K562 (cell line): ENCODE data around the gene SYNGR4. TPM values are rescaled to one million over a fixed set of nuclear protein-coding genes. Genes with fewer than 3 reads are reported as not detected.

Experiments
- BRD4 ChIP-seq: fragments of 200-600 bp; sonication (generic); IDR thresholded peaks from 2 replicates; pipeline ENCODE4 v1.6.1; 2017; ENCODE audit warnings: inconsistent platforms
- CREB1 ChIP-seq, 2 experiments: sonication (generic) in 1 of 2; formaldehyde crosslinking in 1 of 2; IDR thresholded peaks; 2 replicates each; pipeline versions ENCODE4 v1.6.1 to v1.8.0; 2012 to 2022; ENCODE audit warnings: inconsistent platforms in 1 of 2, mild to moderate bottlenecking in 1 of 2, missing genetic modification reagents in 1 of 2, moderate library complexity in 1 of 2
- FOXK1 ChIP-seq: sonication (generic); formaldehyde crosslinking; IDR thresholded peaks from 2 replicates; pipeline ENCODE4 v1.8.0; 2022; ENCODE audit warnings: missing genetic modification reagents, mild to moderate bottlenecking, borderline replicate concordance
- GMEB1 ChIP-seq: fragments of 250-450 bp; sonication (Bioruptor Pico); IDR thresholded peaks from 2 replicates; pipeline ENCODE4 v1.4.0; 2020; ENCODE audit warnings: mild to moderate bottlenecking
- HOXB6 ChIP-seq: fragments of 250-450 bp; sonication (Bioruptor Pico); IDR thresholded peaks from 2 replicates; pipeline ENCODE4 v1.5.1; 2022; ENCODE audit warnings: mild to moderate bottlenecking, borderline replicate concordance
- KDM4B ChIP-seq, 2 experiments: fragments of 450-650 bp in 1 of 2; sonication (generic) in 1 of 2; IDR thresholded peaks; 2 replicates each; pipeline ENCODE4 v1.6.1; 2016 to 2017; ENCODE audit warnings: borderline replicate concordance in 2 of 2, antibody characterized with exemption in 1 of 2, low read depth in 1 of 2, mild to moderate bottlenecking in 1 of 2
- KLF10 ChIP-seq: fragments of 250-450 bp; sonication (Bioruptor Pico); IDR thresholded peaks from 2 replicates; pipeline ENCODE4 v1.6.1; 2021; ENCODE audit warnings: matching md5 sums
- MITF ChIP-seq: IDR thresholded peaks from 2 replicates; pipeline ENCODE4 v1.6.1; 2014; ENCODE audit warnings: antibody characterized with exemption
- MLLT1 ChIP-seq, 2 experiments: fragments of 450-650 bp; IDR thresholded peaks; 2 replicates each; pipeline ENCODE4 v1.6.1; 2016
- POLR2B ChIP-seq: fragments of 450-650 bp; IDR thresholded peaks from 2 replicates; pipeline ENCODE4 v1.6.1; 2018; ENCODE audit warnings: low read depth; ENCODE audit not compliant: partially characterized antibody
- RBM15 ChIP-seq: fragments of 200-400 bp; formaldehyde crosslinking; IDR thresholded peaks from 2 replicates; pipeline ENCODE4 v1.6.1; 2018; ENCODE audit warnings: mild to moderate bottlenecking, low read length, moderate library complexity; ENCODE audit not compliant: insufficient read depth
- STAT5B ChIP-seq: fragments of 250-450 bp; sonication (Bioruptor Pico); IDR thresholded peaks from 2 replicates; pipeline ENCODE4 v1.8.0; 2021; ENCODE audit warnings: mild to moderate bottlenecking, inconsistent platforms
- ZBTB7A ChIP-seq: IDR thresholded peaks from 2 replicates; pipeline ENCODE4 v1.6.1; 2011; ENCODE audit warnings: low read depth, mild to moderate bottlenecking, low read length, moderate library complexity, borderline replicate concordance; ENCODE audit not compliant: control insufficient read depth
- ZBTB9 ChIP-seq: fragments of 450-650 bp; formaldehyde crosslinking; IDR thresholded peaks from 2 replicates; pipeline ENCODE4 v1.4.0; 2020; ENCODE audit warnings: mild to moderate bottlenecking, moderate library complexity
- ZNF512 ChIP-seq: IDR thresholded peaks from 2 replicates; pipeline ENCODE4 v1.6.1; 2016; ENCODE audit warnings: missing genetic modification characterization, missing compliant biosample characterization
- ZNF644 ChIP-seq: fragments of 200-800 bp; sonication (Bioruptor generic); IDR thresholded peaks from 2 replicates; pipeline ENCODE4 v1.6.1; 2016; ENCODE audit warnings: low read depth, missing genetic modification characterization, missing compliant biosample characterization
- ZNF655 ChIP-seq: fragments of 250-450 bp; sonication (Bioruptor Pico); IDR thresholded peaks from 2 replicates; pipeline ENCODE4 v1.5.0; 2021
- polyA plus RNA-seq, 8 experiments: library from polyadenylated mRNA; depleted of rRNA in 4 of 8; stranded (reverse) in 5 of 8; unstranded in 3 of 8; fragments of >200 nt; fragmentation: Nextera tagmentation in 2 of 8; fragmentation: Illumina TruSeq in 1 of 8; extraction: Ambion mirVana in 2 of 8; extraction: Trizol in 1 of 8; gene quantifications; 2 replicates each; pipeline versions ENCODE4 v1.2.1 to v1.2.3, GENCODE V29; 2011 to 2014; ENCODE audit warnings: inconsistent platforms in 1 of 8, missing spikeins in 1 of 8
- total RNA-seq, 7 experiments: library from RNA; depleted of rRNA in 6 of 7; stranded (reverse); fragments of >200 nt in 6 of 7; fragmentation: Illumina TruSeq in 2 of 7; extraction: Trizol in 2 of 7; gene quantifications; 2 replicates each; pipeline versions ENCODE4 v1.2.1 to v1.2.3, GENCODE V29; 2011 to 2021; ENCODE audit warnings: low replicate concordance in 1 of 7

The SYNGR4 gene
- total and polyA plus RNA-seq, 9 of the 15 experiments (the other 6 are each of a cell fraction or from before 2014, with no cell fraction given), result 0.07 to 0.14 TPM; not detected in 7

- TF ChIP-seq KLF10 (CRISPR knock-in tag), result no peak
- no peak for TF ChIP-seq ZNF655 (CRISPR knock-in tag)
- 0 out of 4 replicates have a peak, but pooled peaks of 1 of the 2 experiments have one; percentile 37 for TF ChIP-seq MLLT1 (IDR thresholded peaks at IDR 0.05)
- TF ChIP-seq CREB1 (IDR thresholded peaks at IDR 0.05), result no peak
- peak; percentile 36; the same call in 1 of the 2 replicates for TF ChIP-seq CREB1 (CRISPR knock-in tag; IDR thresholded peaks at IDR 0.05)
- TF ChIP-seq STAT5B, result no peak
- no peak for TF ChIP-seq GMEB1 (CRISPR knock-in tag)
- no peak for TF ChIP-seq FOXK1 (CRISPR knock-in tag)
- TF ChIP-seq MITF, result peak; percentile 64; the same call in 1 of the 2 replicates
- TF ChIP-seq ZNF512 (tag), result no peak
- peak; percentile 62 for TF ChIP-seq POLR2B
- TF ChIP-seq ZBTB7A, result peak; percentile 33; the same call in 1 of the 2 replicates
- TF ChIP-seq ZBTB9 (CRISPR knock-in tag), result no peak
- TF ChIP-seq RBM15, result no peak
- no peak for TF ChIP-seq HOXB6 (CRISPR knock-in tag)
- TF ChIP-seq BRD4, result no peak
- TF ChIP-seq ZNF644 (tag), result no peak
- TF ChIP-seq KDM4B (IDR thresholded peaks at IDR 0.05; ENCODE audit: borderline replicate concordance in 2 of 2, low read depth in 1 of 2), result peak in 1 of 2 experiments; percentile 73; a peak in 1 of 4 replicates
These were observed 31.3 kb upstream of the SYNGR4 start (continued) for GRCh38 chr19:48332662-48333466.
